NCI-H128 (cell line): ENCODE measurements around the gene GEMIN4.

Source experiments
- DNase-seq: peaks from one replicate; lab custom pipeline; 2025; ENCODE audit not compliant: unreplicated experiment; lab: John Stamatoyannopoulos, UW

Gene GEMIN4

GRCh38 chr17:744937-745336 is 7.1 kb downstream of the GEMIN4 start:
- DNase-seq = no peak

- DNase-seq = no peak
Measured at GRCh38 chr17:743139-743538, 8.9 kb downstream of the GEMIN4 start.

- DNase-seq = no peak
Measured at GRCh38 chr17:742147-742793, 9.8 kb downstream of the GEMIN4 start.

GRCh38 chr17:740240-741017 is 11.6 kb downstream of the GEMIN4 start:
- no peak for DNase-seq

- DNase-seq = no peak
Measured at GRCh38 chr17:737561-738113, 14.4 kb downstream of the GEMIN4 start.

GRCh38 chr17:733743-734142 is 18.3 kb downstream of the GEMIN4 start:
- DNase-seq = no peak

GRCh38 chr17:732902-733720 is 19.0 kb downstream of the GEMIN4 start:
- DNase-seq = no peak

- DNase-seq = no peak
Measured at GRCh38 chr17:732067-732901, 19.8 kb downstream of the GEMIN4 start, which contains the start of gene TLCD3A. TSS of gene TLCD3A (plus strand) at chr17:732596. CDS start at chr17:732648, 52 bp downstream.

- no peak for DNase-seq
Measured at GRCh38 chr17:731644-732066, 20.4 kb downstream of the GEMIN4 start.

GRCh38 chr17:728911-729310 is 23.2 kb downstream of the GEMIN4 start:
- DNase-seq = no peak

- no peak for DNase-seq
Measured at GRCh38 chr17:726271-726919, 25.7 kb downstream of the GEMIN4 start.

- DNase-seq = no peak
Measured at GRCh38 chr17:725746-726145, 26.3 kb downstream of the GEMIN4 start.

- no peak for DNase-seq
Measured at GRCh38 chr17:725084-725483, 27.0 kb downstream of the GEMIN4 start.

- no peak for DNase-seq
Measured at GRCh38 chr17:721540-721937, 30.5 kb downstream of the GEMIN4 start.

- DNase-seq = no peak
Measured at GRCh38 chr17:720706-721539, 31.1 kb downstream of the GEMIN4 start.

- no peak for DNase-seq
Measured at GRCh38 chr17:718075-718474, 34.0 kb downstream of the GEMIN4 start.

GRCh38 chr17:708132-708531 is 43.9 kb downstream of the GEMIN4 start:
- no peak for DNase-seq

GRCh38 chr17:705863-706262 is 46.2 kb downstream of the GEMIN4 start:
- DNase-seq = no peak

GRCh38 chr17:705011-705410 is 47.1 kb downstream of the GEMIN4 start:
- no peak for DNase-seq
